Measurements from ENCODE around the gene TGFBR3L.

DNA sequence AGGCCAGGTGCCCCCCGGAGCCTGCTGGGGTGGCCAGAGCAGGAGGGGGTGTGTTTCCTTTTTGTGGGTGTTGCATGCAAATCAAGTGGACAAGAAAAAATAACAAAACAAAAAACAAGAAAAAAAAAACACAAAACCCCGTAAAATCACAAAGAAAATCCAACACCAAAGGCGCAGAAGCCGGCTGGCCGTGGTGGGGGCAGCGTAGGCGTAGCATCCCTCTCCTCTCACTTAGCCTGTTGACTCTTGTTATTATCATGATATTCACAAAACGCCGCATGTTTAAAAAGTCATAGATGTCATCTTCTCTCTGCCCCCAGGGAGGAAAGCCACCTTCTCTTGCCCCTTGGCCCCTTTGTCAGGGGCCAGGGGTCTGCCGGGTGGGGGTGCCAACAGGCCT lies 978 bp upstream of the TGFBR3L start:
- TF ChIP-seq, protein P1, sequence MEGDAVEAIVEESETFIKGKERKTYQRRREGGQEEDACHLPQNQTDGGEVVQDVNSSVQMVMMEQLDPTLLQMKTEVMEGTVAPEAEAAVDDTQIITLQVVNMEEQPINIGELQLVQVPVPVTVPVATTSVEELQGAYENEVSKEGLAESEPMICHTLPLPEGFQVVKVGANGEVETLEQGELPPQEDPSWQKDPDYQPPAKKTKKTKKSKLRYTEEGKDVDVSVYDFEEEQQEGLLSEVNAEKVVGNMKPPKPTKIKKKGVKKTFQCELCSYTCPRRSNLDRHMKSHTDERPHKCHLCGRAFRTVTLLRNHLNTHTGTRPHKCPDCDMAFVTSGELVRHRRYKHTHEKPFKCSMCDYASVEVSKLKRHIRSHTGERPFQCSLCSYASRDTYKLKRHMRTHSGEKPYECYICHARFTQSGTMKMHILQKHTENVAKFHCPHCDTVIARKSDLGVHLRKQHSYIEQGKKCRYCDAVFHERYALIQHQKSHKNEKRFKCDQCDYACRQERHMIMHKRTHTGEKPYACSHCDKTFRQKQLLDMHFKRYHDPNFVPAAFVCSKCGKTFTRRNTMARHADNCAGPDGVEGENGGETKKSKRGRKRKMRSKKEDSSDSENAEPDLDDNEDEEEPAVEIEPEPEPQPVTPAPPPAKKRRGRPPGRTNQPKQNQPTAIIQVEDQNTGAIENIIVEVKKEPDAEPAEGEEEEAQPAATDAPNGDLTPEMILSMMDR (IDR thresholded peaks at IDR 0.05): no peak
- no peak for TF ChIP-seq POLR2AphosphoS5 (IDR thresholded peaks at IDR 0.05)
